ENCODE data around the gene SH3TC1.
A peak's percentile ranks its signal among the peaks of the same experiment; 100 is the strongest.

DNA sequence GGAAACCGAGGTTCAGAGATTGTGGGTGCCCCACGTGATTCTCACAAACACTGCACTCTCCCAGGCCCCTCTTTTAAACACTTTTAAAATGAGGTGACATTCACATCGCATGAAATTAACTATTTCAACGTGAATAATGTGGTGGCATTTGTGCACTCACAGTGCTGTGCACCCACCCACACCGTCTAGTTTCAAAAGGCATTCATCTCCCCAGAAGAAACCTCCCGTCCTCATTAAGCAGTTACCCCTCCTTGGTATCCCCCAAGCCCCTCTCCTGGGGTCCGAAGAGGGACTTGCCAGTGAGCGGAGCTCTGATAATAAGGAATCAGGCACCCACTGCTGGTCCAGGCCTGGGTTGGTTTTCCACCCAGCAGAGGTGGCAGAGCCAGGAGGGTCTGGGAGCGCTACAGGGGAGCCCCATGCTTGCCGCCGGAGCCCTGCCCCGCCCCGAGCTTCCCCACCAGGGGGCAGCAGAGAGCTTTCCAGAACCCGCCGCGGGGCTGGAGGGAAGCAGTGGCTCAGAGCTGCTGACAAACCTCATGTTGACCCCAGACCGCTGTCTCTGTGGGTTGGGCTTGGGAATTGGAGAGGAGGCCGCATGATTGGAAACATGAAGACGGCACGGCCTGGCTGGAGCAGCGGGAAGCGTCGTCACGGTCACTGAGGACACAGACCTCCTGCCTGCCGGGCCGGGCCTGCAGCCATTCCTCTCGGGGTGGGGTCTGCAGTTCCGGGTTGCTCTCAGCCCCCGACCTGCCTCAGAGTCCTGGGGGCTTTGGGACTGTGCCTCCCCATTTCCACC lies 43.0 kb downstream of the SH3TC1 start:
- TF ChIP-seq, protein P1, sequence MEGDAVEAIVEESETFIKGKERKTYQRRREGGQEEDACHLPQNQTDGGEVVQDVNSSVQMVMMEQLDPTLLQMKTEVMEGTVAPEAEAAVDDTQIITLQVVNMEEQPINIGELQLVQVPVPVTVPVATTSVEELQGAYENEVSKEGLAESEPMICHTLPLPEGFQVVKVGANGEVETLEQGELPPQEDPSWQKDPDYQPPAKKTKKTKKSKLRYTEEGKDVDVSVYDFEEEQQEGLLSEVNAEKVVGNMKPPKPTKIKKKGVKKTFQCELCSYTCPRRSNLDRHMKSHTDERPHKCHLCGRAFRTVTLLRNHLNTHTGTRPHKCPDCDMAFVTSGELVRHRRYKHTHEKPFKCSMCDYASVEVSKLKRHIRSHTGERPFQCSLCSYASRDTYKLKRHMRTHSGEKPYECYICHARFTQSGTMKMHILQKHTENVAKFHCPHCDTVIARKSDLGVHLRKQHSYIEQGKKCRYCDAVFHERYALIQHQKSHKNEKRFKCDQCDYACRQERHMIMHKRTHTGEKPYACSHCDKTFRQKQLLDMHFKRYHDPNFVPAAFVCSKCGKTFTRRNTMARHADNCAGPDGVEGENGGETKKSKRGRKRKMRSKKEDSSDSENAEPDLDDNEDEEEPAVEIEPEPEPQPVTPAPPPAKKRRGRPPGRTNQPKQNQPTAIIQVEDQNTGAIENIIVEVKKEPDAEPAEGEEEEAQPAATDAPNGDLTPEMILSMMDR (conservative IDR thresholded peaks at IDR 0.05; ENCODE audit: low read length) = peak; percentile 84
- no peak for TF ChIP-seq EZH2phosphoT487 (IDR thresholded peaks at IDR 0.05; ENCODE audit: borderline replicate concordance)
